ENCODE results near the gene EPAS1.

DNA sequence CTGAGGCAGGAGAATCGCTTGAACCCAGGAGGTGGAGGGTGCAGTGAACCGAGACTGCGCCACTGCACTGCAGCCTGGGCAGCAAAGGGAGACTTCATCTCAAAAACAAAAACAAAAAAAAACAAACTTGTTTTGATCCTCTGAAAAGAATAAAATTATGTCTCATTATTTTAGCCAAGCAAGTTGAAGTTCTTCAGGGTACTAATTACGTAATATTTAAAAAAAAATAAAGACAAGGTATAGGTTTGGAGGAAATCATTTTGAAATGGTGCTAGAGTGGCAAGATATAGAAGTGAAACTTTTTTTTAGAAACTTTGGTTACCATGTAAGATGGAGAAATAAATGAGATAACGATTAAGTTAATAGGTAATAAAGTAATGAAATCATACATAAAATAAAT lies 127.7 kb downstream of the EPAS1 start:
- TF ChIP-seq, protein P1, sequence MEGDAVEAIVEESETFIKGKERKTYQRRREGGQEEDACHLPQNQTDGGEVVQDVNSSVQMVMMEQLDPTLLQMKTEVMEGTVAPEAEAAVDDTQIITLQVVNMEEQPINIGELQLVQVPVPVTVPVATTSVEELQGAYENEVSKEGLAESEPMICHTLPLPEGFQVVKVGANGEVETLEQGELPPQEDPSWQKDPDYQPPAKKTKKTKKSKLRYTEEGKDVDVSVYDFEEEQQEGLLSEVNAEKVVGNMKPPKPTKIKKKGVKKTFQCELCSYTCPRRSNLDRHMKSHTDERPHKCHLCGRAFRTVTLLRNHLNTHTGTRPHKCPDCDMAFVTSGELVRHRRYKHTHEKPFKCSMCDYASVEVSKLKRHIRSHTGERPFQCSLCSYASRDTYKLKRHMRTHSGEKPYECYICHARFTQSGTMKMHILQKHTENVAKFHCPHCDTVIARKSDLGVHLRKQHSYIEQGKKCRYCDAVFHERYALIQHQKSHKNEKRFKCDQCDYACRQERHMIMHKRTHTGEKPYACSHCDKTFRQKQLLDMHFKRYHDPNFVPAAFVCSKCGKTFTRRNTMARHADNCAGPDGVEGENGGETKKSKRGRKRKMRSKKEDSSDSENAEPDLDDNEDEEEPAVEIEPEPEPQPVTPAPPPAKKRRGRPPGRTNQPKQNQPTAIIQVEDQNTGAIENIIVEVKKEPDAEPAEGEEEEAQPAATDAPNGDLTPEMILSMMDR (conservative IDR thresholded peaks at IDR 0.05 in 1 of 2, IDR thresholded peaks at IDR 0.05 in 1 of 2; ENCODE audit: extremely low read depth in 1 of 2, insufficient read depth in 1 of 2, low read depth in 1 of 2, low read length in 2 of 2) = no peak
- no peak for TF ChIP-seq EZH2 (IDR thresholded peaks at IDR 0.05; ENCODE audit: borderline replicate concordance, low read length)

Data from mammary epithelial cell (primary cell).